Measurements from ENCODE around the gene AP4B1. TPM values are rescaled to one million over a fixed set of nuclear protein-coding genes. Genes with fewer than 3 reads are reported as not detected.

AP4B1 gene
- polyA plus RNA-seq, 1 experiment = 16.5 TPM

DNA sequence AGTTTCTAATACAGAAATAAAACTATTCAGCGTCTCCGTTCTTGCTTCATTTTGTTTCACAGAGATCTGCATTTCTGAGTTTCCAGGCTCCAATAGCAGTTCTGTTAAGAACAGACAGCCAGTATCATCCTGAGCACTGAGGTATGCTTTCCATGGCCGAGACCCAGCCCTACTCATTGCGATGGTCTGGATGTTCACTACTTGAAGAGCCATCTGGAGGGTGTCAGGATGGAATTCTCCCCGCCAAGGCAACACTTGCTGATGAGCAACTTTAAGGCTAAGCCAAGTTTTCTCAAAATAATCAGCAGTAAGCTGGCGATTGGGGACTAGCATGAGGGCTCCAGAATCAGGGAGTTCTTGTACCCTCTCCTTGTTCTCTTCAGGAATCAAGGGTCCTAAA is 9.5 kb downstream of the AP4B1 start:
- DNase-seq (ENCODE audit: low read depth, low spot score) = no peak
- Histone ChIP-seq H3K4me3 (ENCODE audit: low read depth, low read length) (no peak overlapping the region), H3K27ac (ENCODE audit: low read depth, low read length) (no peak overlapping the region), H3K9me3 (ENCODE audit: control insufficient read depth, insufficient read depth, low read length) (no peaks in the 10 kb centered on the region), H3K27me3 (ENCODE audit: control insufficient read depth, insufficient read depth, low read length) (no peaks in the 10 kb centered on the region)
- ChIA-PET CTCF (no interaction called here), POLR2A (no interaction called here)
- TF ChIP-seq, protein P1, sequence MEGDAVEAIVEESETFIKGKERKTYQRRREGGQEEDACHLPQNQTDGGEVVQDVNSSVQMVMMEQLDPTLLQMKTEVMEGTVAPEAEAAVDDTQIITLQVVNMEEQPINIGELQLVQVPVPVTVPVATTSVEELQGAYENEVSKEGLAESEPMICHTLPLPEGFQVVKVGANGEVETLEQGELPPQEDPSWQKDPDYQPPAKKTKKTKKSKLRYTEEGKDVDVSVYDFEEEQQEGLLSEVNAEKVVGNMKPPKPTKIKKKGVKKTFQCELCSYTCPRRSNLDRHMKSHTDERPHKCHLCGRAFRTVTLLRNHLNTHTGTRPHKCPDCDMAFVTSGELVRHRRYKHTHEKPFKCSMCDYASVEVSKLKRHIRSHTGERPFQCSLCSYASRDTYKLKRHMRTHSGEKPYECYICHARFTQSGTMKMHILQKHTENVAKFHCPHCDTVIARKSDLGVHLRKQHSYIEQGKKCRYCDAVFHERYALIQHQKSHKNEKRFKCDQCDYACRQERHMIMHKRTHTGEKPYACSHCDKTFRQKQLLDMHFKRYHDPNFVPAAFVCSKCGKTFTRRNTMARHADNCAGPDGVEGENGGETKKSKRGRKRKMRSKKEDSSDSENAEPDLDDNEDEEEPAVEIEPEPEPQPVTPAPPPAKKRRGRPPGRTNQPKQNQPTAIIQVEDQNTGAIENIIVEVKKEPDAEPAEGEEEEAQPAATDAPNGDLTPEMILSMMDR (IDR thresholded peaks at IDR 0.05; ENCODE audit: low read depth, low read length) = no peak

DNA sequence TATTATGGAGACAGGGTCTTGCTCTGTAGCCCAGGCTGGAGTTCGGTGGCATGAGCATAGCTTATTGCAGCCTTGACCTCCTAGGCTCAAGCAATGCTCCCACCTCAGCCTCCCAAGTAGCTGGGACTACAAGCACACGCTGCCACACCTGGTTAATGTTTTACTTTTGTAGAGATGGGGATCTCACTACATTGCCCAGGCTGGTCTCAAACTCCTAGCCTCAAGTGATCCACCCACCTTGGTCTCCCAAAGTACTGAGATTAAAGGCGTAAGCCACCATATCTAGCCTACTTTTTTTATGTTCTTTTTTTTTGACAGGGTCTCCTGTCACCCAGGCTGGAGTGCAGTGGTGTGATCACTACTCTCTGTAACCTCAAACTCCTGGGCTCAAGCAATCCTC is 11.3 kb downstream of the AP4B1 start:
- ChIA-PET CTCF (no interaction called here), POLR2A (interaction anchor here (0.6 kb wide), 1 partner anchor 1358 kb away, joined by 5 read pairs; no protein-coding TSS in a partner anchor)
- no peak overlapping the region for H3K27ac ChIP-seq (ENCODE audit: low read depth, low read length)
- H3K4me3 ChIP-seq (ENCODE audit: low read depth, low read length) = no peak overlapping the region
- TF ChIP-seq, protein P1 (IDR thresholded peaks at IDR 0.05; ENCODE audit: low read depth, low read length) = no peak
- no peaks in the 10 kb centered on the region for H3K9me3 ChIP-seq (ENCODE audit: control insufficient read depth, insufficient read depth, low read length)
- no peak for DNase-seq (ENCODE audit: low read depth, low spot score)
- no peaks in the 10 kb centered on the region for H3K27me3 ChIP-seq (ENCODE audit: control insufficient read depth, insufficient read depth, low read length)

DNA sequence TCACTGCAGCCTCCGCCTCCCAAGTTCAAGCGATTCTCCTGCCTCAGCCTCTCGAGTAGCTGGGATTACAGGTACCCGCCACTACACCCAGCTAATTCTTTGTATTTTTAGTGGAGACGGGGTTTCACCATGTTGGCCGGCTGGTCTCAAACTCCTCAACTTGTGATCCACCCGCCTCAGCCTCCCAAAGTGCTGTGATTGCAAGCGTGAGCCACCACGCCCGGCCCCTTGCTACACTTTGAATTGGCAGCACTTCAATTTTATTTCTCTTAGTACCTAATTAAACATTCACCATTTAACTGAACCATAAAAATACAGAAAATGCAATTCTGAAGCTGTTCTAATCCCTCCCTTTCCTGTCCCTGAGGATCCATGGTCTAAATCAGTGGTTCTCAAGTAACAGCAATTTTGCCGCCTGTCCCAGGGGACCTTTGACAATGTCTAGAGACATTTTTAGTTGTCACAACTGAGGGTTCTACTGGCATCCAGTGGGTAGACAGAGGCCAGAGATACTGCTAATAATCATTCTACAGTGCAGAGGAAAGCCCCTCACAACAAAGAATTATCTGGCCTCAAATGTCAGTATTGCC is 12.9 kb downstream of the AP4B1 start:
- Histone ChIP-seq H3K27me3 (ENCODE audit: control insufficient read depth, insufficient read depth, low read length) (no peaks in the 10 kb centered on the region), H3K27ac (ENCODE audit: low read depth, low read length) (no peak overlapping the region), H3K4me3 (ENCODE audit: low read depth, low read length) (no peak overlapping the region), H3K9me3 (ENCODE audit: control insufficient read depth, insufficient read depth, low read length) (no peaks in the 10 kb centered on the region)
- ChIA-PET POLR2A (no interaction called here), CTCF (interaction anchor here (0.7 kb wide), 2 partner anchors 590 to 957 kb away, joined by 4 to 7 read pairs; no protein-coding TSS in a partner anchor)
- TF ChIP-seq, protein P1 (IDR thresholded peaks at IDR 0.05; ENCODE audit: low read depth, low read length) = no peak
- DNase-seq (ENCODE audit: low read depth, low spot score) = no peak

DNA sequence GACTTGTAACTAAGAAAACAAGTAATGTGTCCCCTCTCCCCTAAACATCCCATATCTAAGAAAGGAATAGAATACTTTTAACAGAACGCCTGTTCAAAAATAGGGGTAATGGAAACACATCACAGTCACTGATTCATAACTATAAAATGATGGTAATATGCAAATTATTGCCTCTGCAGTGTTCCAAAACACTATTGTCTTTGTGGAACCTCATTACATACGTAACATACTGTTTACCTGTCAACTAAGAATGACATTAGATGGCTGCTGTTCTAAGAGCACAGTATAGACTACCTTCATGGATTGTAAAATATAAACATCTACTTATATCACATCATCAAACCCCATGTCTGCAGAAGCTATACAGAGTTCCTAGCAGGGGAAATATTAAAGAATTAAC is 13.8 kb downstream of the AP4B1 start:
- no peak overlapping the region for H3K4me3 ChIP-seq (ENCODE audit: low read depth, low read length)
- ChIA-PET CTCF (no interaction called here), POLR2A (no interaction called here)
- no peak for DNase-seq (ENCODE audit: low read depth, low spot score)
- TF ChIP-seq, protein P1 (IDR thresholded peaks at IDR 0.05; ENCODE audit: low read depth, low read length) = no peak
- no peak overlapping the region for H3K27ac ChIP-seq (ENCODE audit: low read depth, low read length)
- H3K9me3 ChIP-seq (ENCODE audit: control insufficient read depth, insufficient read depth, low read length) = no peaks in the 10 kb centered on the region
- H3K27me3 ChIP-seq (ENCODE audit: control insufficient read depth, insufficient read depth, low read length) = no peaks in the 10 kb centered on the region

DNA sequence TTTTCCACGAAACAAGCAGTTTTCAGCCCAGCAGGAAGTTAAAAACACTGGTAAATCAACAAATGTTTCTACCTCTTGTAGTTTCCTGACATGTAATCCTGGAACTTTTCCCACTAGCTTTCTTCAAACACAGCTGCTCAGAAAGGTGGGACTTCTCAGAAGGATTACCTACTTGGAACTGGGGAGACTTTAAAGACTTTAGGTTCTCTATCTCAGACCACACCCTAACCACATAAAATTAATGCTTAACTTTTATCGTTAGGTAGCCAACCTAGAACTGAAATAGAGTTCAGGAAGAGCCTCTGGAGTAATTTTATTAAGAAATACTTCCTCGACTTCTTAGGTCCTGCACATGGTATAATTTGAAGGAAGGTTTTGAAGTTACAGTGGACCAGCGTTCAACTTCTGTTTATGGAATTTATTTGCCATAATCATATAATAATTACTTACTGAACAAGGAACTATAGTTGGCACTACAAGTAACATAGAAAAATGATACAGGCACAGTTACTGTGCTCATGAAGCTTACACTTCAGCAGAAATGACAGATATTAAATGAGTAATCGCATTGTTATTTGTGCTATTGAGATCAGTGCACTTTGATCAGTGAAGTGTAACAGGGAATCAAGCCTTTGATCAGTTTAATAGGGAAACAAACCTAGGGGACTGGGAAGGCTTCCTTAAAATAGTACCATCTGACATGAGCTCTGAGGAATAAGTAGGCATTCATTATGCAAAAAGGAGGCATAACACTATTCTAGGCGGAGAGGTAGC is 17.0 kb downstream of the AP4B1 start, which contains the start of gene BCL2L15:
TSS of gene BCL2L15 (minus strand) at position 180 of the 774 bp plus-strand sequence. CDS start 206 bp downstream, outside the sequence.
- CTCF ChIA-PET = no interaction called here
- Histone ChIP-seq H3K27me3 (ENCODE audit: control insufficient read depth, insufficient read depth, low read length) (no peaks in the 10 kb centered on the region), H3K4me3 (ENCODE audit: low read depth, low read length) (no peak within 1 kb of the TSS), H3K9me3 (ENCODE audit: control insufficient read depth, insufficient read depth, low read length) (no peaks in the 10 kb centered on the region), H3K27ac (ENCODE audit: low read depth, low read length) (no peak within 1 kb of the TSS)
- no peak for DNase-seq (ENCODE audit: low read depth, low spot score)
- POLR2A ChIA-PET = no interaction called here
- TF ChIP-seq, protein P1 (IDR thresholded peaks at IDR 0.05; ENCODE audit: low read depth, low read length) = no peak

Data from AG04450 (cell line).